Progenitor cell of endocrine pancreas (in vitro differentiated cells): Measurements from ENCODE around the gene PCGF1. TPM values are rescaled to one million over a fixed set of nuclear protein-coding genes. Genes with fewer than 3 reads are reported as not detected.

Experiments
- DNase-seq: peaks from one replicate; pipeline ENCODE4 v3.0.0; 2021; ENCODE audit warnings: low spot score; ENCODE audit not compliant: unreplicated experiment
- H3K27ac Mint-ChIP-seq: 2 replicates; pipeline ENCODE4 v1.8.0; 2021; ENCODE audit warnings: mild to moderate bottlenecking, moderate library complexity, mixed read lengths
- H3K27me3 Mint-ChIP-seq: 2 replicates; pipeline ENCODE4 v1.8.0; 2021; ENCODE audit warnings: mixed read lengths
- H3K36me3 Mint-ChIP-seq: 2 replicates; pipeline ENCODE4 v1.8.0; 2022; ENCODE audit warnings: mixed read lengths; ENCODE audit not compliant: insufficient read depth
- H3K4me1 Mint-ChIP-seq: 2 replicates; pipeline ENCODE4 v1.8.0; 2021; ENCODE audit warnings: low read depth, mixed read lengths
- H3K4me3 Mint-ChIP-seq: 2 replicates; pipeline ENCODE4 v1.8.0; 2021; ENCODE audit warnings: low read depth, mild to moderate bottlenecking, moderate library complexity, mixed read lengths
- H3K9me3 Mint-ChIP-seq: 2 replicates; pipeline ENCODE4 v1.8.0; 2021; ENCODE audit warnings: low read depth, mixed read lengths
- CTCF ChIP-seq: fragments of 200-600 bp; sonication (generic); IDR thresholded peaks from one replicate; pipeline ENCODE4 v1.5.0; 2021; ENCODE audit warnings: antibody characterized with exemption, mild to moderate bottlenecking; ENCODE audit not compliant: unreplicated experiment
- long read RNA-seq: library from polyadenylated mRNA; unstranded; transcript quantifications from one replicate; pipeline ENCODE4 v2.0.0, GENCODE V29; 2020
- total RNA-seq: library from RNA; stranded (reverse); gene quantifications from 2 replicates; pipeline ENCODE4 v1.2.1, GENCODE V29; 2021

The PCGF1 gene
- 23.3 and 24.4 TPM in 2 replicates for total RNA-seq
- long read RNA-seq, transcript PCGF1-201 (9 exons, 1,792 nt), result major isoform, 5 of 6 reads
- long read RNA-seq, partial matches to known transcripts, result 0 of 6 reads
- long read RNA-seq, other reads (novel, unspliced or antisense), result 0 of 6 reads

- peaks cover 29% of the 10 kb centered on the region for H3K4me1 Mint-ChIP-seq
- peaks cover 29% of the 10 kb centered on the region for H3K27me3 Mint-ChIP-seq
- H3K9me3 Mint-ChIP-seq, result no peaks in the 10 kb centered on the region
- peak within 1 kb of the TSS; percentile 99 for H3K4me3 Mint-ChIP-seq
- TF ChIP-seq CTCF, result peak; percentile 65
- peaks cover 12% of the 10 kb centered on the region for H3K36me3 Mint-ChIP-seq
- DNase-seq, result peak; percentile 94
- peak within 1 kb of the TSS; percentile 100 for H3K27ac Mint-ChIP-seq
Measured at GRCh38 chr2:74507145-74507925, at the start of gene PCGF1. PCGF1 (minus strand) TSS chr2:74507695; CDS start chr2:74507668, 27 bp downstream.

- H3K4me1 Mint-ChIP-seq, result peaks cover 16% of the 10 kb centered on the region
- DNase-seq, result no peak
- no peak overlapping the region for H3K4me3 Mint-ChIP-seq
- H3K27ac Mint-ChIP-seq, result peak overlapping the region; percentile 49
- no peak for TF ChIP-seq CTCF
- H3K36me3 Mint-ChIP-seq, result no peaks in the 10 kb centered on the region
- H3K27me3 Mint-ChIP-seq, result peaks cover 20% of the 10 kb centered on the region
- H3K9me3 Mint-ChIP-seq, result no peaks in the 10 kb centered on the region
Measured at GRCh38 chr2:74556831-74557370, 49.4 kb upstream of the PCGF1 start.

- Mint-ChIP-seq H3K36me3 (no peaks in the 10 kb centered on the region), H3K27ac (no peak overlapping the region), H3K27me3 (peaks cover 20% of the 10 kb centered on the region), H3K9me3 (no peaks in the 10 kb centered on the region), H3K4me3 (peak overlapping the region; percentile 88), H3K4me1 (peaks cover 16% of the 10 kb centered on the region)
- DNase-seq, result no peak
- no peak for TF ChIP-seq CTCF
Measured at GRCh38 chr2:74556159-74556558, 48.7 kb upstream of the PCGF1 start.

GRCh38 chr2:74555610-74556103, 48.2 kb upstream of the PCGF1 start:
- no peak for DNase-seq
- H3K27ac Mint-ChIP-seq, result peak overlapping the region; percentile 96

More at GRCh38 chr2:74555610-74556103, 48.2 kb upstream of the PCGF1 start:
- Mint-ChIP-seq H3K27me3 (peaks cover 19% of the 10 kb centered on the region), H3K4me1 (peaks cover 16% of the 10 kb centered on the region), H3K36me3 (no peaks in the 10 kb centered on the region), H3K9me3 (no peaks in the 10 kb centered on the region), H3K4me3 (peak overlapping the region; percentile 88)
- TF ChIP-seq CTCF, result no peak
